Measurements from ENCODE around the gene SRL. TPM values are rescaled to one million over a fixed set of nuclear protein-coding genes. Genes with fewer than 3 reads are reported as not detected.

The SRL gene
- total RNA-seq, 4 donors from 2014 or later, result 1.2 to 3.4 (median 2.4) TPM

- TF ChIP-seq EP300 (IDR thresholded peaks at IDR 0.05) (no peak), POLR2A (IDR thresholded peaks at IDR 0.05) (no peak), CTCF (IDR thresholded peaks at IDR 0.05) (no peak), POLR2AphosphoS5 (IDR thresholded peaks at IDR 0.05) (no peak)
- no peak for ATAC-seq
- no peak overlapping the region for H3K27ac ChIP-seq
These were observed 5.0 kb upstream of the SRL start for GRCh38 chr16:4246777-4247459.

DNA sequence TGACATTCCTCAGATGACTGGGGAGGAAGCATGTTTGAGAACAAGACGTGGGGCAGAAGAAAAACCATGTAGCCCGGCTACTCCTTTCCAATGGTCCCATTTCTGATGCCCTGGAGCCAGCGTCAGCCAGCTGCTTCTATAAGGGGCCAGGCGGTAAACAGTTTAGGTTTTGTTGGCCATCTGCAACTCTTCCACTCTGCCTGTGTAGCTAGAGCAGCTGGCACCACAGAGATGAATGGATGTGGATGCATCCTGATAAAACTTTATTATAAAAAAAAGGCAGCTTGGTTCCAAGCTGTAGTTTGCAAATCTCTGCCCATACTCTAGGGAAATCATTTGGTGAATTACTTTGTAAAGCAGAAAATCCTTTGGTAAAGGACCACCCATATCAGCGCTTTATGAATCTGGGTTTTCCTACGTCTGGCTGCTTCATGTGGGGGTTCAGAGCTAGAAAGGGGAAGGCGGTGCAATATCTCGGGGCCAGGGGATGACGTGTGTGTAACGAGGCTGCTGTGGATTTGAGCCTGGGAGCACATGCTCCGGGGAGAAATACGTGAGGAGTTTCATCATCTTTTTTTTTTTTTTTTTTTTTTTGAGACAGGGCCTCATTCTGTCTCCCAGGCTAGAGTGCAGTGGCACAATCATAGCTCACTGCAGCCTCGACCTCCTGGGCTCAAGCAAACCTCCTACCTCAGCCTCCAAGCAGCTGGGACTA lies 3.4 kb upstream of the SRL start:
- TF ChIP-seq POLR2AphosphoS5 (IDR thresholded peaks at IDR 0.05) (no peak), CTCF (IDR thresholded peaks at IDR 0.05) (no peak), EP300 (IDR thresholded peaks at IDR 0.05) (no peak), POLR2A (IDR thresholded peaks at IDR 0.05) (no peak)
- Histone ChIP-seq H3K4me1 (peaks cover 0 to 10% (median 0%) of the 10 kb centered on the region in 3 donors), H3K27ac (no peak overlapping the region), H3K36me3 (no peaks in the 10 kb centered on the region), H3K4me3 (no peak overlapping the region), H3K9me3 (no peaks in the 10 kb centered on the region), H3K27me3 (no peaks in the 10 kb centered on the region)
- 60% methylated on average over 8 to 13 of the region's 13 CpGs for WGBS, 2 donors (ENCODE audit: low coverage in 1 of 2)
- no peak for ATAC-seq

More at GRCh38 chr16:4246777-4247459, 5.0 kb upstream of the SRL start:
- H3K27me3 ChIP-seq, result no peaks in the 10 kb centered on the region
- no peaks in the 10 kb centered on the region for H3K9me3 ChIP-seq
- H3K4me3 ChIP-seq, result no peak overlapping the region
- WGBS, 2 donors (ENCODE audit: low coverage in 1 of 2), result 80 to 100% methylated on average over 1 to 9 of the region's 14 CpGs
- no peaks in the 10 kb centered on the region for H3K4me1 ChIP-seq
- no peaks in the 10 kb centered on the region for H3K36me3 ChIP-seq

DNA sequence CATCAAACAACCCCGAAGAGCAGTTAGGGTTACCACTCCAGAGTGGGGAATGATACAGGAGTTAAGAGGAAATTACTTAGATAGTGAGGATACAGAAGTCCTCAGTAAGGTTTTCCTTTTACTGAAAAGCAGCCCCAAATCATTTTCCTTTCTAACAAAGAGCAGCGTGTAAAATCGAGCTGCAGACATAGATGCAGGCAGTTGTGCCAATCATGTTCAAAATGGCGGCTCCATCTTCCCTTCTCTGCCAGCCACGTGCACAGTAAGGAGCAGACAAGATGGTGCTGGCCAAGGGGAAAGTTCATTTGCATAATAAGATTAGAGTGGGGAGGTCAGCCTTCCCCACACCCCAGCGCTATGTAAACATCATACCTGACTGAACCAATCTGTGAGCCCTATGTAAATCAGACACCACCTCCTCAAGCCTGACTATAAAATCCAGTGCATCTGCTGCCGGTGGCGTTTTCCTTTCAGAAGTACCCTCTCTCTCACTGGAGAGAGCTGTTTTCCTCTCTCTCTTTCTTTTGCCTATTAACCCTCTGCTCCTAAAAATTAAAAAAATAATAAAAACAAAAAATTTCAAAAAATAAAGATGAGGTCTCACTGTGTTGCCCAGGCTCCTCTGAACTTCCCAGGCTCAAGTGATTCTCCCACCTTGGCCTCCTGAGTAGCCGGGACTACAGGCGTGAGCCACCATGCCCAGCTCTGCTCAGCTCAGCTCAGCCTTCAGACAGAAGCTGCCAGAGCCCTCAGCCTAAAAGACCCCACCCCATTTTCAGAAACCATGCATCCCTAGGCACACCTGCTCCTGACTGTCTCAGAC lies 2.6 kb upstream of the SRL start:
- Histone ChIP-seq H3K27me3 (no peaks in the 10 kb centered on the region), H3K4me3 (no peak overlapping the region), H3K4me1 (peaks cover 0 to 14% (median 0%) of the 10 kb centered on the region in 3 donors), H3K27ac (no peak overlapping the region), H3K36me3 (no peaks in the 10 kb centered on the region), H3K9me3 (no peaks in the 10 kb centered on the region)
- WGBS, 2 donors (ENCODE audit: low coverage in 1 of 2), result 54 to 65% methylated on average over 5 to 7 of the region's 10 CpGs
- no peak for ATAC-seq
- no peak for TF ChIP-seq CTCF (IDR thresholded peaks at IDR 0.05)
- TF ChIP-seq POLR2A (IDR thresholded peaks at IDR 0.05), result no peak
- no peak for TF ChIP-seq POLR2AphosphoS5 (IDR thresholded peaks at IDR 0.05)
- TF ChIP-seq EP300 (IDR thresholded peaks at IDR 0.05), result no peak

DNA sequence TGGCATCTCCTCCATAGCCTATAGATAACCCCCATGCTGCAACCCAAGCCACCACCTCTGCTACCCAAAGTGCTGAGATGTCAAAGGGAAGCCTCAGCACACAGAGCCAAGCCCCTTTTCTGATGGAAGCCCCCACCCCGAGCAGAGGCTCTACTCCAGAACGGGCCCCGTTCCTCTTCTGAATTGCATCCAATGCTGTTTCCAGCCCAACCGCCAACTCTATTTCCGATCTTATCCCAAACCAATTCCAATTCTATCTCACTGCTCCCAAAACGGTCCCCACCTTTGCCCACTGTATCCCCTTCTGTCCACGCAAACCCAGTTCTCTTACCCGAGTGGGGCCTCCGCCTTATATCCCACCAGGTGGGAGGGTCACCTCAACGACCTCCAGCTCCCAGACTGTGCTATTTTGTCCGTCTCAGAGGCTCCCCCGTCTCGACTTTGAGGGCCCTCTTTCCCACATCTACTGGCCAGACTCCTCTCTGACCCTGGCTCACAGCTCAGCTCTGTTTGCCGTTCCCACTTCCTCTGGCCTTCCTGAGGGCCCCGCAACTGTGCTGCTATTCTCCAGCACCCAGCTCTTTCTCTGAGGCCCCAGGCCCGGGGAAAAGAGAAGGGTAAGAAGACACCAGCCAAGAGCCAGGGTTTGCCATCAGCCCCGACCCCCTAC lies 487 bp downstream of the SRL start:
- Histone ChIP-seq H3K27me3 (no peaks in the 10 kb centered on the region), H3K4me1 (peaks cover 0 to 14% (median 0%) of the 10 kb centered on the region in 3 donors), H3K27ac (peak overlapping the region in 1 of 4 donors; percentile 47), H3K36me3 (no peaks in the 10 kb centered on the region), H3K9me3 (no peaks in the 10 kb centered on the region), H3K4me3 (peak overlapping the region in 1 of 2 donors; percentile 4)
- WGBS, 2 donors (ENCODE audit: low coverage in 1 of 2), result 65 to 68% methylated on average over 8 to 15 of the region's 17 CpGs
- ATAC-seq, result no peak
- TF ChIP-seq CTCF (IDR thresholded peaks at IDR 0.05), result no peak
- no peak for TF ChIP-seq POLR2AphosphoS5 (IDR thresholded peaks at IDR 0.05)
- no peak for TF ChIP-seq POLR2A (IDR thresholded peaks at IDR 0.05)
- no peak for TF ChIP-seq EP300 (IDR thresholded peaks at IDR 0.05)
